H1 (cell line): ENCODE results near the gene MTARC2. TPM values are rescaled to one million over a fixed set of nuclear protein-coding genes. Genes with fewer than 3 reads are reported as not detected.

Experiments
- CTCF ChIA-PET: fragments of 300-600 bp; sonication (Branson Sonifier 250); formaldehyde crosslinking; loops from one replicate; lab custom pipeline; 2021; ENCODE audit not compliant: partially characterized antibody; lab: Charles Lee
- POLR2A ChIA-PET: fragments of 300-600 bp; sonication (Branson Sonifier 250); formaldehyde crosslinking; loops from one replicate; lab custom pipeline; 2021; ENCODE audit warnings: inconsistent platforms; ENCODE audit not compliant: partially characterized antibody; lab: Charles Lee
- DNase-seq, 2 experiments: peaks; one replicate each; pipeline versions ENCODE4 v3.0.0 to v3.0.0-alpha.2; 2010 to 2022; ENCODE audit warnings: low spot score in 2 of 2, low read depth in 1 of 2, mixed read lengths in 1 of 2
- FAIRE-seq: peaks from 2 replicates; lab custom pipeline; 2011; peaks lifted over from hg19 to GRCh38; lab: Jason Lieb, UNC
- H2AFZ ChIP-seq: 2 replicates; pipeline ENCODE4 v1.8.1; 2012; ENCODE audit warnings: low read length, inconsistent platforms
- H2AK5ac ChIP-seq: 2 replicates; pipeline ENCODE4 v1.6.1; 2013; ENCODE audit warnings: low read depth, low read length
- H2BK120ac ChIP-seq: replicated peaks from 2 replicates; pipeline ENCODE3; 2013; ENCODE audit warnings: low read depth, low read length, inconsistent platforms
- H2BK12ac ChIP-seq: 2 replicates; pipeline ENCODE4 v1.6.1; 2013; ENCODE audit warnings: low read depth, low read length
- H2BK15ac ChIP-seq: 2 replicates; pipeline ENCODE4 v1.6.1; 2013; ENCODE audit warnings: low read length
- H2BK20ac ChIP-seq: 2 replicates; pipeline ENCODE4 v1.6.1; 2013; ENCODE audit warnings: low read length
- H2BK5ac ChIP-seq: 2 replicates; pipeline ENCODE4 v1.6.1; 2013; ENCODE audit warnings: low read depth, low read length
- H3K14ac ChIP-seq: 2 replicates; pipeline ENCODE4 v1.6.1; 2013; ENCODE audit warnings: inconsistent platforms; ENCODE audit not compliant: insufficient read length
- H3K18ac ChIP-seq: 2 replicates; pipeline ENCODE4 v1.6.1; 2013; ENCODE audit warnings: low read length; ENCODE audit errors: extremely low read depth
- H3K23ac ChIP-seq: 2 replicates; pipeline ENCODE4 v1.6.1; 2013; ENCODE audit warnings: inconsistent platforms; ENCODE audit not compliant: insufficient read length
- H3K23me2 ChIP-seq: 2 replicates; pipeline ENCODE4 v1.6.1; 2013; ENCODE audit warnings: low read depth, low read length
- H3K27ac ChIP-seq: 2 replicates; pipeline ENCODE4 v1.6.1; 2011; ENCODE audit warnings: low read depth, low read length, inconsistent platforms
- H3K27me3 ChIP-seq, 4 experiments: replicated peaks in 1 of 4; 1 replicate in 1 of 4; 2 replicates in 3 of 4; pipeline versions ENCODE4 v1.6.1 to v1.8.1; 2011 to 2013; ENCODE audit warnings: low read length in 3 of 4, mild to moderate bottlenecking in 3 of 4, inconsistent platforms in 2 of 4, mixed read lengths in 2 of 4, moderate library complexity in 1 of 4; ENCODE audit not compliant: control insufficient read depth in 3 of 4, insufficient read depth in 3 of 4; ENCODE audit errors: extremely low read depth in 1 of 4
- H3K36me3 ChIP-seq, 4 experiments: 2 replicates each; pipeline versions ENCODE4 v1.6.1 to v1.8.1; 2011 to 2013; ENCODE audit warnings: mild to moderate bottlenecking in 4 of 4, low read length in 3 of 4, moderate library complexity in 2 of 4, control low read depth in 1 of 4, inconsistent platforms in 1 of 4; ENCODE audit not compliant: insufficient read depth in 4 of 4, control insufficient read depth in 2 of 4
- H3K4ac ChIP-seq: replicated peaks from 2 replicates; pipeline ENCODE3; 2013; ENCODE audit warnings: low read length, low read depth, mixed read lengths, inconsistent platforms; ENCODE audit not compliant: insufficient read length
- H3K4me1 ChIP-seq, 4 experiments: replicated peaks in 1 of 4; 1 replicate in 1 of 4; 2 replicates in 3 of 4; pipeline versions ENCODE4 v1.6.1 to v1.8.1; 2011 to 2013; ENCODE audit warnings: low read length in 3 of 4, inconsistent platforms in 2 of 4, mixed read lengths in 1 of 4; ENCODE audit not compliant: insufficient read depth in 4 of 4, control insufficient read depth in 3 of 4
- H3K4me2 ChIP-seq, 2 experiments: 2 replicates each; pipeline versions ENCODE4 v1.6.1 to v1.8.1; 2011 to 2013; ENCODE audit warnings: low read depth in 2 of 2, low read length in 2 of 2, control low read depth in 1 of 2, inconsistent platforms in 1 of 2, mild to moderate bottlenecking in 1 of 2; ENCODE audit not compliant: insufficient read depth in 1 of 2
- H3K4me3 ChIP-seq, 4 experiments: fragments of 200-600, 300-600 bp in 1 of 4; sonication (generic), shearing (Covaris generic), sonication (Bioruptor Twin) in 1 of 4; 2 replicates each; pipeline versions ENCODE4 v1.5.1 to v1.8.1; 2011 to 2016; ENCODE audit warnings: low read length in 4 of 4, low read depth in 3 of 4, control low read depth in 2 of 4, inconsistent platforms in 2 of 4, mild to moderate bottlenecking in 2 of 4, mixed read lengths in 1 of 4, moderate library complexity in 1 of 4; ENCODE audit not compliant: insufficient read depth in 2 of 4; ENCODE audit errors: extremely low read depth in 1 of 4
- H3K56ac ChIP-seq: replicated peaks from 2 replicates; pipeline ENCODE3; 2013; ENCODE audit warnings: low read depth, mild to moderate bottlenecking, mixed read lengths, low read length, inconsistent platforms; ENCODE audit not compliant: insufficient read length
- H3K79me1 ChIP-seq: 2 replicates; pipeline ENCODE4 v1.6.1; 2013; ENCODE audit warnings: low read depth, low read length, control low read depth
- H3K79me2 ChIP-seq, 2 experiments: 2 replicates each; pipeline versions ENCODE4 v1.6.1 to v1.8.1; 2012 to 2013; ENCODE audit warnings: low read length in 2 of 2, mild to moderate bottlenecking in 2 of 2, inconsistent platforms in 1 of 2; ENCODE audit not compliant: insufficient read depth in 2 of 2, control insufficient read depth in 1 of 2
- H3K9ac ChIP-seq, 4 experiments: replicated peaks in 1 of 4; 1 replicate in 1 of 4; 2 replicates in 3 of 4; pipeline versions ENCODE4 v1.6.1 to v1.8.1; 2011 to 2013; ENCODE audit warnings: low read depth in 3 of 4, low read length in 3 of 4, control low read depth in 2 of 4, mild to moderate bottlenecking in 2 of 4, moderate library complexity in 2 of 4, inconsistent platforms in 1 of 4; ENCODE audit errors: extremely low read depth in 1 of 4
- H3K9me3 ChIP-seq, 2 experiments: 2 replicates each; pipeline versions ENCODE4 v1.6.1 to v1.8.1; 2012 to 2013; ENCODE audit warnings: mild to moderate bottlenecking in 2 of 2, moderate library complexity in 2 of 2, control low read depth in 1 of 2, inconsistent platforms in 1 of 2, low read depth in 1 of 2, low read length in 1 of 2, mixed read lengths in 1 of 2; ENCODE audit not compliant: insufficient read depth in 2 of 2
- H4K20me1 ChIP-seq, 2 experiments: replicated peaks in 1 of 2; 2 replicates each; pipeline versions ENCODE3 to v1.8.1; 2011 to 2013; ENCODE audit warnings: inconsistent platforms in 2 of 2, low read length in 2 of 2, mild to moderate bottlenecking in 1 of 2; ENCODE audit not compliant: insufficient read depth in 2 of 2, control insufficient read depth in 1 of 2
- H4K5ac ChIP-seq: 2 replicates; pipeline ENCODE4 v1.6.1; 2013; ENCODE audit warnings: low read length, low read depth, mixed read lengths, inconsistent platforms; ENCODE audit not compliant: insufficient read length
- H4K8ac ChIP-seq: 2 replicates; pipeline ENCODE4 v1.8.0; 2013; ENCODE audit warnings: mild to moderate bottlenecking, moderate library complexity, low read length, inconsistent platforms; ENCODE audit not compliant: insufficient read depth; ENCODE audit errors: extremely low read depth
- H4K91ac ChIP-seq: replicated peaks from 2 replicates; pipeline ENCODE3; 2013; ENCODE audit warnings: low read length, mixed read lengths, inconsistent platforms; ENCODE audit not compliant: insufficient read length
- ASH2L ChIP-seq: fragments of 200-600, 300-600 bp; sonication (generic); IDR thresholded peaks from one replicate; pipeline ENCODE4 v1.7.1; 2017; ENCODE audit warnings: low read length
- BACH1 ChIP-seq: IDR thresholded peaks from 2 replicates; pipeline ENCODE4 v1.6.1; 2012; ENCODE audit warnings: low read length, improper control_type of control experiment
- BRCA1 ChIP-seq: IDR thresholded peaks from 2 replicates; pipeline ENCODE4 v1.6.1; 2012; ENCODE audit warnings: low read depth, low read length, improper control_type of control experiment
- EZH2 ChIP-seq: fragments of 200-600 bp; sonication (generic); IDR thresholded peaks from 2 replicates; pipeline ENCODE4 v1.7.1; 2012; ENCODE audit warnings: low read depth, mild to moderate bottlenecking, moderate library complexity, low read length, inconsistent platforms; ENCODE audit not compliant: severe bottlenecking
- KDM1A ChIP-seq: fragments of 200-600, 300-600 bp; sonication (generic); IDR thresholded peaks from 2 replicates; pipeline ENCODE4 v1.7.1; 2016; ENCODE audit warnings: mild to moderate bottlenecking, low read length, borderline replicate concordance
- MAFK ChIP-seq: IDR thresholded peaks from 2 replicates; pipeline ENCODE4 v1.6.1; 2012; ENCODE audit warnings: low read depth, mild to moderate bottlenecking, improper control_type of control experiment, low read length
- MAX ChIP-seq: IDR thresholded peaks from 2 replicates; pipeline ENCODE4 v1.6.1; 2012; ENCODE audit warnings: inconsistent platforms
- NRF1 ChIP-seq: IDR thresholded peaks from 2 replicates; pipeline ENCODE4 v1.6.1; 2011; ENCODE audit warnings: mild to moderate bottlenecking, low read depth, low read length, improper control_type of control experiment
- PHF8 ChIP-seq: fragments of 200-600 bp; sonication (generic); conservative IDR thresholded peaks from 2 replicates; pipeline ENCODE4 v1.7.1; 2012; ENCODE audit warnings: low read depth, mild to moderate bottlenecking, inconsistent platforms, low read length, moderate library complexity
- RAD21 ChIP-seq, 2 experiments: IDR thresholded peaks in 1 of 2; conservative IDR thresholded peaks in 1 of 2; 2 replicates each; pipeline ENCODE4 v1.6.1; 2011; ENCODE audit warnings: low read depth in 2 of 2, low read length in 2 of 2, improper control_type of control experiment in 1 of 2, inconsistent platforms in 1 of 2, mild to moderate bottlenecking in 1 of 2, moderate library complexity in 1 of 2
- RNF2 ChIP-seq: fragments of 200-900, 300-1000 bp; sonication (generic); IDR thresholded peaks from 2 replicates; pipeline ENCODE4 v1.7.1; 2016; ENCODE audit warnings: borderline replicate concordance, low read depth, mild to moderate bottlenecking, antibody characterized with exemption, low read length; ENCODE audit not compliant: poor library complexity, severe bottlenecking; ENCODE audit errors: missing control alignments
- SIX5 ChIP-seq: IDR thresholded peaks from 2 replicates; pipeline ENCODE4 v1.6.1; 2011; ENCODE audit warnings: mild to moderate bottlenecking, low read depth, low read length
- SP1 ChIP-seq: IDR thresholded peaks from 2 replicates; pipeline ENCODE4 v1.6.1; 2011; ENCODE audit warnings: low read depth, low read length
- SP2 ChIP-seq: IDR thresholded peaks from 2 replicates; pipeline ENCODE4 v1.6.1; 2012; ENCODE audit warnings: mild to moderate bottlenecking, low read length, inconsistent platforms
- TEAD4 ChIP-seq: IDR thresholded peaks from 2 replicates; pipeline ENCODE4 v1.6.1; 2012; ENCODE audit warnings: low read depth, low read length, inconsistent platforms, mixed read lengths
- polyA plus RNA-seq, 7 experiments: library from polyadenylated mRNA; depleted of rRNA in 3 of 7; stranded (reverse) in 5 of 7; unstranded in 2 of 7; fragments of >200 nt in 5 of 7; fragments of 200-250 nt in 2 of 7; gene quantifications; 1 replicate in 5 of 7; 2 replicates in 1 of 7; 4 replicates in 1 of 7; pipeline versions ENCODE4 v1.2.1 to v1.2.3, GENCODE V29; 2011 to 2013; ENCODE audit warnings: missing spikeins in 2 of 7, mixed read lengths in 2 of 7
- total RNA-seq: library from RNA; stranded (reverse); fragmentation: NEBNext Ultra II Directional; extraction: Animal tissue kit (Norgen Biotek cat#: 25700); gene quantifications from 2 replicates; pipeline ENCODE4 v1.2.1, GENCODE V29; 2021

Gene MTARC2
- total and polyA plus RNA-seq, 2 of the 8 experiments (the other 6 are each of a cell fraction or from before 2014, with no cell fraction given): 7.2 to 7.9 TPM

GRCh38 chr1:220797044-220797443 lies 48.9 kb downstream of the MTARC2 start:
- POLR2A ChIA-PET: interaction anchor here (0.5 kb wide), 1 partner anchor 264 kb away, joined by 3 read pairs; no protein-coding TSS in a partner anchor
- Histone ChIP-seq H3K27ac (no peak overlapping the region), H3K9me3 (no peaks in the 10 kb centered on the region), H4K8ac (no peak overlapping the region), H3K4ac (no peak overlapping the region), H3K4me3 (no peak overlapping the region), H4K5ac (no peak overlapping the region), H2BK15ac (no peak overlapping the region), H2BK120ac (no peak overlapping the region), H3K23ac (no peak overlapping the region), H3K9ac (no peak overlapping the region), H2AFZ (no peak overlapping the region), H2BK5ac (no peak overlapping the region), H3K79me2 (no peaks in the 10 kb centered on the region), H3K14ac (no peak overlapping the region), H3K79me1 (peaks cover 2% of the 10 kb centered on the region; the same call in 1 of the 2 replicates), H3K23me2 (no peaks in the 10 kb centered on the region), H3K4me1 (no peaks in the 10 kb centered on the region), H3K4me2 (no peak overlapping the region), H4K91ac (no peak overlapping the region), H3K27me3 (no peaks in the 10 kb centered on the region), H3K36me3 (peaks cover 0 to 32% (median 16%) of the 10 kb centered on the region in 4 experiments; a peak in 5 of 8 replicates), H2BK12ac (no peak overlapping the region), H2BK20ac (no peak overlapping the region), H3K56ac (no peak overlapping the region), H4K20me1 (peaks cover 0 to 4% of the 10 kb centered on the region in 2 experiments), H3K18ac (no peak overlapping the region), H2AK5ac (no peak overlapping the region)
- DNase-seq: no peak
- no peak for FAIRE-seq
- CTCF ChIA-PET: interaction anchor here (1.1 to 2.8 kb wide), 4 partner anchors 12 to 50 kb away, joined by 3 to 15 read pairs (median 7); no protein-coding TSS in a partner anchor
- TF ChIP-seq RAD21 (IDR thresholded peaks at IDR 0.05 in 1 of 2, conservative IDR thresholded peaks at IDR 0.05 in 1 of 2; ENCODE audit: low read depth in 2 of 2, low read length in 2 of 2) (no peak), TEAD4 (no peak), KDM1A (no peak), BRCA1 (no peak), EZH2 (no peak), MAFK (no peak), NRF1 (no peak), SP1 (no peak), SIX5 (no peak), BACH1 (no peak), MAX (no peak), RNF2 (no peak), SP2 (no peak), ASH2L (no peak), PHF8 (no peak)
